Measurements from ENCODE around the gene ARMC6.
A peak's percentile ranks its signal among the peaks of the same experiment; 100 is the strongest.

ARMC6 gene

GRCh38 chr19:19103167-19103566 lies 69.8 kb downstream of the ARMC6 start (continued):
- TF ChIP-seq ZNF362 (tag by site-specific recombination; IDR thresholded peaks at IDR 0.05): no peak
- no peak for TF ChIP-seq ZNF121 (tag by site-specific recombination; IDR thresholded peaks at IDR 0.05)
- no peak for TF ChIP-seq PRDM1 (tag by site-specific recombination; IDR thresholded peaks at IDR 0.05)

GRCh38 chr19:19105365-19106055 lies 72.1 kb downstream of the ARMC6 start:
- Histone ChIP-seq H3K9me3 (ENCODE audit: control insufficient read depth, insufficient read depth, low read depth, low read length) (no peaks in the 10 kb centered on the region), H3K27ac (ENCODE audit: extremely low read depth, low read depth, low read length) (no peak overlapping the region), H3K36me3 (ENCODE audit: control insufficient read depth in 2 of 2, insufficient read depth in 1 of 2, low read length in 2 of 2) (peaks cover 0 to 9% of the 10 kb centered on the region in 2 experiments; a peak in 1 of 3 replicates), H3K4me1 (ENCODE audit: control insufficient read depth, insufficient read depth, low read length) (no peaks in the 10 kb centered on the region), H3K4me3 (ENCODE audit: low read depth, low read length) (no peak overlapping the region)
- CTCF ChIA-PET: no interaction called here
- POLR2A ChIA-PET: no interaction called here
- TF ChIP-seq ZNF624 (tag by site-specific recombination; IDR thresholded peaks at IDR 0.05) (no peak), EGR2 (tag by site-specific recombination; IDR thresholded peaks at IDR 0.05; ENCODE audit: low read depth) (peak; percentile 33; the same call in 1 of the 2 replicates), ZNF768 (tag by site-specific recombination; IDR thresholded peaks at IDR 0.05) (no peak), GLI4 (tag by site-specific recombination; IDR thresholded peaks at IDR 0.05) (no peak), ZBTB17 (tag by site-specific recombination; IDR thresholded peaks at IDR 0.05) (no peak), ZNF555 (tag by site-specific recombination; conservative IDR thresholded peaks at IDR 0.05) (no peak), KLF17 (tag by site-specific recombination; IDR thresholded peaks at IDR 0.05) (no peak), ZNF10 (tag by site-specific recombination; IDR thresholded peaks at IDR 0.05) (no peak), ZBTB48 (tag by site-specific recombination; IDR thresholded peaks at IDR 0.05) (no peak), TSHZ1 (tag by site-specific recombination; IDR thresholded peaks at IDR 0.05; ENCODE audit: borderline replicate concordance) (no peak), BCL11B (tag by site-specific recombination; IDR thresholded peaks at IDR 0.05; ENCODE audit: low read depth) (no peak), ZNF292 (tag by site-specific recombination; IDR thresholded peaks at IDR 0.05; ENCODE audit: borderline replicate concordance, low read depth) (no peak), SCRT2 (tag by site-specific recombination; IDR thresholded peaks at IDR 0.05) (no peak), ZNF423 (tag by site-specific recombination; IDR thresholded peaks at IDR 0.05) (no peak), MYNN (tag by site-specific recombination; IDR thresholded peaks at IDR 0.05; ENCODE audit: borderline replicate concordance) (no peak), GFI1B (tag by site-specific recombination; IDR thresholded peaks at IDR 0.05) (no peak), ZNF324 (tag by site-specific recombination; IDR thresholded peaks at IDR 0.05) (no peak), HIC1 (tag by site-specific recombination; IDR thresholded peaks at IDR 0.05) (no peak), YY1 (tag by site-specific recombination; IDR thresholded peaks at IDR 0.05) (no peak), ZNF654 (tag by site-specific recombination; IDR thresholded peaks at IDR 0.05; ENCODE audit: low read depth) (no peak), ZBTB8A (tag by site-specific recombination; IDR thresholded peaks at IDR 0.05) (no peak), ZNF214 (tag by site-specific recombination; IDR thresholded peaks at IDR 0.05; ENCODE audit: borderline replicate concordance) (no peak), SALL2 (tag by site-specific recombination; IDR thresholded peaks at IDR 0.05; ENCODE audit: borderline replicate concordance) (no peak), SCRT1 (tag by site-specific recombination; IDR thresholded peaks at IDR 0.05; ENCODE audit: borderline replicate concordance) (no peak), ZNF677 (tag by site-specific recombination; IDR thresholded peaks at IDR 0.05) (no peak), ZNF501 (tag by site-specific recombination; IDR thresholded peaks at IDR 0.05) (no peak), ZNF791 (tag by site-specific recombination; IDR thresholded peaks at IDR 0.05) (no peak), ZNF626 (tag by site-specific recombination; IDR thresholded peaks at IDR 0.05) (no peak)

Data from HEK293 (cell line).